ENCODE data around the gene ZBTB37.

DNA sequence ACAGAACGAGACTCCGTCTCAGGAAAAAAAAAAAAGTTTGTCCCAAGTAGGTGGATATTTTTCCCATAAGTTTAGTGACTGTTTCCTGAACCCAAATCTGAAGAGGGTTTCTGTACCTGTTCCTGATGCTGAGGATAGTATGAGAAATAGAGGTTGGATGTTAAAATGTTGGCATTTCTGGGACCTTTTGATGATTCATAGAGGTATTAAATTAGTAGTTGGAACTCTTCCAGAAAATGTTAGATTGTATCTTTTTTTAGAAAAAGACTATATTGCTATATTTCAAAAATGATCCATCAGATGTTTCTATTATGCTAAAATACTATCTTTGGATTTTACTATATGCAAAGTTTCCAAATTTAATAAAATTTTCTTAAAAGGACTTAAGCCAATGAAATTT lies 40.6 kb upstream of the ZBTB37 start:
- TF ChIP-seq, protein P1, sequence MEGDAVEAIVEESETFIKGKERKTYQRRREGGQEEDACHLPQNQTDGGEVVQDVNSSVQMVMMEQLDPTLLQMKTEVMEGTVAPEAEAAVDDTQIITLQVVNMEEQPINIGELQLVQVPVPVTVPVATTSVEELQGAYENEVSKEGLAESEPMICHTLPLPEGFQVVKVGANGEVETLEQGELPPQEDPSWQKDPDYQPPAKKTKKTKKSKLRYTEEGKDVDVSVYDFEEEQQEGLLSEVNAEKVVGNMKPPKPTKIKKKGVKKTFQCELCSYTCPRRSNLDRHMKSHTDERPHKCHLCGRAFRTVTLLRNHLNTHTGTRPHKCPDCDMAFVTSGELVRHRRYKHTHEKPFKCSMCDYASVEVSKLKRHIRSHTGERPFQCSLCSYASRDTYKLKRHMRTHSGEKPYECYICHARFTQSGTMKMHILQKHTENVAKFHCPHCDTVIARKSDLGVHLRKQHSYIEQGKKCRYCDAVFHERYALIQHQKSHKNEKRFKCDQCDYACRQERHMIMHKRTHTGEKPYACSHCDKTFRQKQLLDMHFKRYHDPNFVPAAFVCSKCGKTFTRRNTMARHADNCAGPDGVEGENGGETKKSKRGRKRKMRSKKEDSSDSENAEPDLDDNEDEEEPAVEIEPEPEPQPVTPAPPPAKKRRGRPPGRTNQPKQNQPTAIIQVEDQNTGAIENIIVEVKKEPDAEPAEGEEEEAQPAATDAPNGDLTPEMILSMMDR (IDR thresholded peaks at IDR 0.05): no peak
- TF ChIP-seq POLR2A (IDR thresholded peaks at IDR 0.05) (no peak), EP300 (IDR thresholded peaks at IDR 0.05) (no peak)
